RWPE2 (cell line): ENCODE measurements around the gene CYP2A7.
"Not testable (repeated sequence)": the region's sequence is repeated elsewhere in the genome, so short reads cannot be mapped to it uniquely, and the experiment has no call there.

ENCODE experiments used
- ATAC-seq: fragments of 200-7000 bp; cut with Tn5 transposase; 3 replicates; pipeline ENCODE4 v1.9.1; 2021; ENCODE audit warnings: low read depth
- DNase-seq: peaks from one replicate; pipeline ENCODE4 v3.0.0-alpha.2; 2020; ENCODE audit warnings: low spot score
- H3K27ac ChIP-seq: fragments of 450-650 bp; 2 replicates; pipeline ENCODE4 v1.5.1; 2017; ENCODE audit warnings: mild to moderate bottlenecking; ENCODE audit not compliant: poor library complexity, severe bottlenecking
- H3K27me3 ChIP-seq: fragments of 250-450 bp; sonication (Bioruptor Pico); 2 replicates; pipeline ENCODE4 v1.5.1; 2021; ENCODE audit warnings: mild to moderate bottlenecking, moderate library complexity; ENCODE audit not compliant: insufficient read depth, poor library complexity, severe bottlenecking
- H3K36me3 ChIP-seq: fragments of 250-450 bp; sonication (Bioruptor Pico); 2 replicates; pipeline ENCODE4 v1.5.1; 2020; ENCODE audit warnings: low read depth, mild to moderate bottlenecking, moderate library complexity
- H3K4me1 ChIP-seq: fragments of 250-450 bp; sonication (Bioruptor Pico); 2 replicates; pipeline ENCODE4 v1.5.1; 2021; ENCODE audit warnings: mild to moderate bottlenecking, moderate library complexity; ENCODE audit not compliant: insufficient read depth, poor library complexity, severe bottlenecking
- H3K4me3 ChIP-seq: fragments of 250-450 bp; sonication (Bioruptor Pico); 2 replicates; pipeline ENCODE4 v1.5.1; 2021; ENCODE audit warnings: mild to moderate bottlenecking, moderate library complexity; ENCODE audit not compliant: severe bottlenecking
- H3K9me3 ChIP-seq: fragments of 250-450 bp; sonication (Bioruptor Pico); 2 replicates; pipeline ENCODE4 v1.5.1; 2021; ENCODE audit warnings: mild to moderate bottlenecking, moderate library complexity; ENCODE audit not compliant: severe bottlenecking
- TF ChIP-seq, protein P1 (sequence below): fragments of 450-650 bp; IDR thresholded peaks from one replicate; pipeline ENCODE4 v1.5.1; 2017; ENCODE audit warnings: mild to moderate bottlenecking, moderate library complexity; ENCODE audit not compliant: poor library complexity, severe bottlenecking

CYP2A7 gene

DNA sequence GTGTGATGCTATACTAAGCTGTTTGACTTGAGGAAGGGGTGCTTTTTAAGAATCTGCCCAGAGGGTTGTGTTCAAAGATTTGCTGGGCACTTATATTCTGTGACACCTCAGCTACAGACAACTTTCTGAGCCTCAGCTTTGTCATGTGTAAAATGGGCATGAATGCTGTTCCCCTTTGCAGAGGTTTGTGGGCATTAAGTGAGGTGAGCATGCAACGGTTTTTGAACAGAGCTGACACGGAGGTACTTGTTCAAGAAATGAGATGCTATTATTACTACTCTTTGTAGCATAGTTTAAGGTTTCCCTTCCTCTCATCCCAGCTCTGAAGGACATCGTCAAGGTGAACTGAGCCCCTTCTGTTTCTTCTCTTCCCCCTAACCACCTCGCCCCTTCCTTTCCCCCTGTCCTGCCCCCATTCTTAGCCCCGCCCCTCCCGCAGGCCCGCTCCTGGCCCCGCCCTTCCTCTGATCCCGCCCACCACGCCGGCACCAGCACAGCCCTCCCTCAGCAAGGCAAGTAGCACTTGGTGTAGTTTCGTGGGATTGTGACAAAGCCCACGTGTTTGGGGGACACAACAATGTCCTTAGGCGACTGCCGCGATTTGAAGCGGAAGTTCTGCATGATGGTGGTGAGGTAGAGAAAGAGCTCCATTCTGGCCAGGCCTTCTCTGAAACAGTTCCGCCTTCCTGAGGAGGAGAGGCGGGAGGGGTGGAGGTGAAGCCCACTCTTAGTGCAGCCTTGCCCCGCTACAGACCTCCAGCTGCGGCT lies 26.1 kb upstream of the CYP2A7 start:
- Histone ChIP-seq H3K9me3 (no peaks in the 10 kb centered on the region), H3K27me3 (peaks cover 11% of the 10 kb centered on the region), H3K36me3 (no peaks in the 10 kb centered on the region), H3K4me1 (no peaks in the 10 kb centered on the region), H3K4me3 (no peak overlapping the region), H3K27ac (no peak overlapping the region)
- TF ChIP-seq, protein P1, sequence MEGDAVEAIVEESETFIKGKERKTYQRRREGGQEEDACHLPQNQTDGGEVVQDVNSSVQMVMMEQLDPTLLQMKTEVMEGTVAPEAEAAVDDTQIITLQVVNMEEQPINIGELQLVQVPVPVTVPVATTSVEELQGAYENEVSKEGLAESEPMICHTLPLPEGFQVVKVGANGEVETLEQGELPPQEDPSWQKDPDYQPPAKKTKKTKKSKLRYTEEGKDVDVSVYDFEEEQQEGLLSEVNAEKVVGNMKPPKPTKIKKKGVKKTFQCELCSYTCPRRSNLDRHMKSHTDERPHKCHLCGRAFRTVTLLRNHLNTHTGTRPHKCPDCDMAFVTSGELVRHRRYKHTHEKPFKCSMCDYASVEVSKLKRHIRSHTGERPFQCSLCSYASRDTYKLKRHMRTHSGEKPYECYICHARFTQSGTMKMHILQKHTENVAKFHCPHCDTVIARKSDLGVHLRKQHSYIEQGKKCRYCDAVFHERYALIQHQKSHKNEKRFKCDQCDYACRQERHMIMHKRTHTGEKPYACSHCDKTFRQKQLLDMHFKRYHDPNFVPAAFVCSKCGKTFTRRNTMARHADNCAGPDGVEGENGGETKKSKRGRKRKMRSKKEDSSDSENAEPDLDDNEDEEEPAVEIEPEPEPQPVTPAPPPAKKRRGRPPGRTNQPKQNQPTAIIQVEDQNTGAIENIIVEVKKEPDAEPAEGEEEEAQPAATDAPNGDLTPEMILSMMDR: no peak
- no peak for ATAC-seq
- no peak for DNase-seq

DNA sequence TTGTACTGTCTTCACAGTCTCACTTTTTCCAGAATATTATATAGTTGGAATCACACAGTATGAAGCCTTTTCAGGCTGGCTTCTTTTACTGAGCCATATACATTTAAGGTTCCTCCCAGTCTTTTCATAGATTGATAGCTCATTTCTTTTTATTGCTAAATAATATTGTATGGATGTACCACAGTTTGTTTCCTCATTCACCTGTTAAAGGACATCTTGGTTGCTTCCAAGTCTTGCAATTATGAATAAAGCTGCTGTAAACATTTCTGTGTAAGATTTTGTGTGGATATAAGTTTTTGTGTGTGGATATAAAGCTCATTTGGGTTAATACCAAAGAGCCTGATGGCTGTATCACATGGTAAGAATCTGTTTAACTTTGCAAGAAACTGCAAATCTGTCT lies 24.5 kb upstream of the CYP2A7 start:
- Histone ChIP-seq H3K4me3 (no peak overlapping the region), H3K27ac (no peak overlapping the region), H3K9me3 (no peaks in the 10 kb centered on the region), H3K27me3 (peaks cover 11% of the 10 kb centered on the region), H3K4me1 (no peaks in the 10 kb centered on the region), H3K36me3 (no peaks in the 10 kb centered on the region)
- DNase-seq (no peak), ATAC-seq (no peak)
- TF ChIP-seq, protein P1: no peak

DNA sequence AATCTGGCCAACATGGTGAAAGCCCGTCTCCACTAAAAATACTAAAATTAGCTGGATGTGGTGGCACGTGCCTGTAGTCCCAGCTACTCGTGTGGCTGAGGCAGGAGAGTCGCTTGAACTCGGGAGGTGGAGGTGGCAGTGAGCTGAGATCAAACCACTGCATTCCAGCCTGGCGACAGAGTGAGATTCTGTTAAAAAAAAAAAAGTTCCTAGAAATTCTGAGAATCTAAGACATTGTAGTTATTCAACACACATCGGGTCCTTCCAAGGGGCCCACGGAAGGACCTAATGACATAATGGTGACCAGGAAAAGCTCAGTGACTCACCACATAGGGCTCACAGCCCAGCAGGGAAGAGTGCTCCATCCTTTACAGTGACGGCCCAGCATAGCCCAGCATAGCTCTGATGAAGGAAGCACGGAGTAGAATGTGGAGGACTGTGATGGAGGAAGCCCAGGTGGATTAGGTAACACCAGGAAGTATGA lies 22.7 kb upstream of the CYP2A7 start:
- ATAC-seq, H3K4me1 ChIP-seq, H3K4me3 ChIP-seq, H3K36me3 ChIP-seq, DNase-seq, H3K9me3 ChIP-seq, H3K27me3 ChIP-seq, H3K27ac ChIP-seq: not testable (repeated sequence)

DNA sequence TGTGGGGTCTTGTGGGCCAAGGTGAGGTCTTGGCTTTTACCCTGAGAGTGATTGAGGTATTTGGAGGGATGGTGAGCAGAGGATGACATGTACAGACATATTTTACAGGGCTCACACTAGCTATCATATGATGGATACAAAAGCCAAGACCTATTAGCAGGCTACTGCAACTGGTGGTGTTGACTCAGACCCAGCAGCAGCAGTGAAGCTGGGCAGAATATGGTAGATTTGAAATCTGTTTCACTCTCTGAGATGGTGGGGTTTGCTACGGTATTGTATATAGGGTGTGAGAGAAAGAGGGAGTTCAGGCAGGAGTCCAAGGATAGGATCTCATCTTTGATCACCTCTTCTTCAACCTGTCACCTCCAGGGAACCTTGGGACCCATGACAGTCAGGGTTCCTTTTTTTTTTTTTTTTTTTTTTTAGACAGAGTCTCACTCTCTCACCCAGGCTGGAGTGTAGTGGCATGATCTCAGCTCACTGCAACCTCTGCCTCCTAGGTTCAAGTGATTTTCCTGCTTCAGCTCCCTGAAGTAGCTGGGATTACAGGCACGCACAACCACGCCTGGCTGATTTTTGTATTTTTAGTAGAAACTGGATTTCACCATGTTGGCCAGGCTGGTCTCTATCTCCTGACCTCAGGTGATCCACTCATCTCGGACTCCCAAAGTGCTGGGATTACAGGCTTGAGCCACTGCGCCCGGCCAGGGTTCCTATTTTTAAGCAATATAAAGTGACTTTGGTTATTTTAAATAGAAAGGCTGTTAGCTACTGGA lies 20.1 kb upstream of the CYP2A7 start:
- not testable (repeated sequence) for ATAC-seq, H3K27ac ChIP-seq, H3K36me3 ChIP-seq, H3K9me3 ChIP-seq, H3K27me3 ChIP-seq, H3K4me3 ChIP-seq, DNase-seq, H3K4me1 ChIP-seq

DNA sequence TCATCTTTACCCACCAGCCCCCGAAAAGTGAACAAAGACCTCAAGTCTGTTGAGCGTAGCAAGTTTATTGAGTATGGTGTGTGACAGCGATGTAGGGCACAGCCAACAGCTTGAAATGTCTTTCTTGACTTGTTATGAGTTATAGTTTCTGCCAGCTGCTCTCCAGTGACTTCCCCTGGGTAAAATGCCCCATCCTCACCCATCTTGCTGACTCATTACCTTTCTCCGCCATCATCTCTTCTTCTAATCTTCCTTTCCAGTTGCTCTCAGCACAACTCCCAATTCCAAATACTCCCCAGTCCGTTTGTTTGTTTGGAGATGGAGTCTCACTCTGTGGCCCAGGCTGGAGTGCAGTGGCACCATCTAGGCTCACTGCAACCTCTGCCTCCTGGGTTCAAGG lies 18.5 kb upstream of the CYP2A7 start:
- ATAC-seq, H3K36me3 ChIP-seq, DNase-seq, H3K4me3 ChIP-seq, H3K27ac ChIP-seq, H3K27me3 ChIP-seq, H3K9me3 ChIP-seq, H3K4me1 ChIP-seq: not testable (repeated sequence)

DNA sequence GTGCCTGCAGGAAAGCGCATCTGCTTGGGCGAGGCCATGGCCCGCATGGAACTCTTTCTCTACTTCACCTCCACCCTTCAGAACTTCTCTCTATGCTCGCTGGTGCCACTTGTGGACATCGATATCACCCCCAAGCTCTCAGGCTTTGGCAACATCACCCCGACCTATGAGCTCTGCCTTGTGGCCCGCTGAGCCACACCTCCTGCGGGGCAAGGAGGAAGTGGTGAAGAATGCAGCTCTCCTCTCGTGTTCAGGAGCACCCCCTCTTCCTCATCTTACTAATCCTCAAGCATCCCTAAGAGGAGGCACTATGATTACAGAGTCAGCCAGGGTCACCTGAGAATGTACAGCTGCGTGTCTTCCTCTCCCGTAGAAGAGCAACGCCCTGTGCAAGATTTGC lies 17.9 kb upstream of the CYP2A7 start:
- not testable (repeated sequence) for H3K4me3 ChIP-seq, H3K36me3 ChIP-seq, H3K9me3 ChIP-seq, H3K27ac ChIP-seq, DNase-seq, H3K4me1 ChIP-seq, ATAC-seq, H3K27me3 ChIP-seq

DNA sequence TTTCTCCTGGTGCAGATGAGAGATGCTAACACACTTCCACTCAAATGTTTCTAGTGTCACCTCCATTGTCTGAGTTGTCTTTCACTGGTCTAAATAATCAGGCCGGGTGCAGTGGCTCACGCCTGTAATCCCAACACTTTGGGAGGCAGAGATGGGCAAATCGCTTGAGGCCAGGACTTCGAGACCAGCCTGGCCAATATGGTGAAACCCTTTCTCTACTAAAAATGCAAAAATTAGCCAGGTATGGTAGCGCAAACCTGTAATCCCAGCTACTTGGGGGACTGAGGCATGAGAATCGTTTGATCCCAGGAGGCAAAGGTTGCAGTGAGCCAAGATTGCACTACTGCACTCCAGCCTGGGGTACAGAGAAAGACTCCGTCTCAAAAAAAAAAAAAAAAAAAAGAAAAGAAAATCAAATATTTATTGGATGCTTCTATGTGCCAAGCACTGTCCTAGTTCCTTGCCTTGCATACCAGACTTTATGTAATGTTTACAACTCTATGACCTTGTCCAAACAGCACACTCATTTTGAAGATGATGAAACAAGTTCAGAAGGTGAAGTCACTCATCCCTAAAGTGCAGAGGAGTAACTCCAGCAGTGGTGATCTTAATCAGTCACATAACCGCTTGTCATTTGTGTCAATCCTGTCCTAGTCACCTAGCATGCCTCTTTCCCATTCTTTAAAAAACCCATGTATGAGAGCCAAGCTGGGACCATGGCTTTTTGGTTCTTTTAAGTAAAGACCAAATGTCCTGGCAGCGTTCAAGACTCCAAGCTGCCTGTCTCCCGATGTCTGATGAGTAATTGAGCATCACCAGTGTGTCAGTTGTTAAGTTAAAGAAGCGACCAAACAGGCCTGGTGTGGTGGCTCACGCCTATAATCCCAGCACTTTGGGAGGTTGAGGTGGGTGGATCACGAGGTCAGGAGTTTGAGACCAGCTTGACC lies 15.1 kb upstream of the CYP2A7 start:
- H3K27me3 ChIP-seq, H3K4me3 ChIP-seq, H3K27ac ChIP-seq, DNase-seq, H3K4me1 ChIP-seq, H3K9me3 ChIP-seq, H3K36me3 ChIP-seq: not testable (repeated sequence)
- ATAC-seq: peak; percentile 38; the same call in 1 of the 3 replicates
